Measurements from ENCODE around the gene CSPG4.
"Not testable (repeated sequence)": the region's sequence is repeated elsewhere in the genome, so short reads cannot be mapped to it uniquely, and the experiment has no call there.

Gene CSPG4

GRCh38 chr15:75703440-75704262, 9.0 kb downstream of the CSPG4 start:
- H3K4me3 Mint-ChIP-seq, H3K9me3 Mint-ChIP-seq, H3K36me3 Mint-ChIP-seq, H3K27me3 Mint-ChIP-seq, H3K4me1 Mint-ChIP-seq, H3K27ac Mint-ChIP-seq: not testable (repeated sequence)

GRCh38 chr15:75702436-75702835, 10.2 kb downstream of the CSPG4 start:
- Mint-ChIP-seq H3K36me3 (no peaks in the 10 kb centered on the region), H3K4me1 (no peaks in the 10 kb centered on the region), H3K4me3 (no peak overlapping the region), H3K9me3 (no peaks in the 10 kb centered on the region), H3K27me3 (no peaks in the 10 kb centered on the region), H3K27ac (peak overlapping the region; percentile 3)

- H3K4me3 Mint-ChIP-seq, H3K4me1 Mint-ChIP-seq, H3K36me3 Mint-ChIP-seq, H3K9me3 Mint-ChIP-seq, H3K27me3 Mint-ChIP-seq, H3K27ac Mint-ChIP-seq: not testable (repeated sequence)
Observed at GRCh38 chr15:75701071-75702003, 11.3 kb downstream of the CSPG4 start.

- H3K27me3 Mint-ChIP-seq, H3K36me3 Mint-ChIP-seq, H3K4me3 Mint-ChIP-seq, H3K27ac Mint-ChIP-seq, H3K9me3 Mint-ChIP-seq, H3K4me1 Mint-ChIP-seq: not testable (repeated sequence)
Observed at GRCh38 chr15:75699961-75700874, 12.4 kb downstream of the CSPG4 start.

GRCh38 chr15:75699517-75699916, 13.1 kb downstream of the CSPG4 start:
- H3K27me3 Mint-ChIP-seq, H3K4me3 Mint-ChIP-seq, H3K27ac Mint-ChIP-seq: not testable (repeated sequence)

GRCh38 chr15:75697974-75698747, 14.5 kb downstream of the CSPG4 start:
- not testable (repeated sequence) for H3K27me3 Mint-ChIP-seq, H3K4me3 Mint-ChIP-seq, H3K27ac Mint-ChIP-seq, H3K36me3 Mint-ChIP-seq, H3K4me1 Mint-ChIP-seq, H3K9me3 Mint-ChIP-seq

More at GRCh38 chr15:75699517-75699916, 13.1 kb downstream of the CSPG4 start:
- not testable (repeated sequence) for H3K36me3 Mint-ChIP-seq, H3K4me1 Mint-ChIP-seq, H3K9me3 Mint-ChIP-seq

GRCh38 chr15:75697523-75697922, 15.1 kb downstream of the CSPG4 start:
- no peaks in the 10 kb centered on the region for H3K27me3 Mint-ChIP-seq
- no peaks in the 10 kb centered on the region for H3K36me3 Mint-ChIP-seq
- H3K27ac Mint-ChIP-seq: peak overlapping the region; percentile 6
- no peaks in the 10 kb centered on the region for H3K9me3 Mint-ChIP-seq
- H3K4me1 Mint-ChIP-seq: peaks cover 7% of the 10 kb centered on the region
- H3K4me3 Mint-ChIP-seq: no peak overlapping the region

GRCh38 chr15:75696854-75697259, 15.8 kb downstream of the CSPG4 start:
- peaks cover 7% of the 10 kb centered on the region for H3K4me1 Mint-ChIP-seq
- no peak overlapping the region for H3K4me3 Mint-ChIP-seq
- no peaks in the 10 kb centered on the region for H3K36me3 Mint-ChIP-seq
- H3K9me3 Mint-ChIP-seq: no peaks in the 10 kb centered on the region
- H3K27me3 Mint-ChIP-seq: peaks cover 3% of the 10 kb centered on the region
- no peak overlapping the region for H3K27ac Mint-ChIP-seq

GRCh38 chr15:75696311-75696720, 16.3 kb downstream of the CSPG4 start:
- Mint-ChIP-seq H3K4me1 (peaks cover 7% of the 10 kb centered on the region), H3K27me3 (peaks cover 3% of the 10 kb centered on the region), H3K36me3 (no peaks in the 10 kb centered on the region), H3K4me3 (no peak overlapping the region), H3K9me3 (no peaks in the 10 kb centered on the region), H3K27ac (no peak overlapping the region)

GRCh38 chr15:75695634-75696310, 16.9 kb downstream of the CSPG4 start:
- H3K36me3 Mint-ChIP-seq: no peaks in the 10 kb centered on the region
- no peaks in the 10 kb centered on the region for H3K9me3 Mint-ChIP-seq
- no peak overlapping the region for H3K4me3 Mint-ChIP-seq
- peaks cover 7% of the 10 kb centered on the region for H3K4me1 Mint-ChIP-seq
- peaks cover 3% of the 10 kb centered on the region for H3K27me3 Mint-ChIP-seq
- peak overlapping the region; percentile 65 for H3K27ac Mint-ChIP-seq

GRCh38 chr15:75695220-75695619, 17.4 kb downstream of the CSPG4 start:
- Mint-ChIP-seq H3K27ac (no peak overlapping the region), H3K9me3 (no peaks in the 10 kb centered on the region), H3K36me3 (no peaks in the 10 kb centered on the region), H3K27me3 (peaks cover 3% of the 10 kb centered on the region), H3K4me3 (no peak overlapping the region), H3K4me1 (peaks cover 7% of the 10 kb centered on the region)

GRCh38 chr15:75694241-75695182, 18.1 kb downstream of the CSPG4 start:
- Mint-ChIP-seq H3K4me1 (peaks cover 7% of the 10 kb centered on the region), H3K4me3 (no peak overlapping the region), H3K36me3 (no peaks in the 10 kb centered on the region), H3K27me3 (peaks cover 3% of the 10 kb centered on the region), H3K9me3 (no peaks in the 10 kb centered on the region), H3K27ac (no peak overlapping the region)

- Mint-ChIP-seq H3K4me1 (peaks cover 7% of the 10 kb centered on the region), H3K36me3 (no peaks in the 10 kb centered on the region), H3K4me3 (no peak overlapping the region), H3K9me3 (no peaks in the 10 kb centered on the region), H3K27me3 (peaks cover 3% of the 10 kb centered on the region), H3K27ac (no peak overlapping the region)
Observed at GRCh38 chr15:75693501-75694240, 19.0 kb downstream of the CSPG4 start.

All from activated naive CD4-positive, alpha-beta T cell treated with anti-CD3 and anti-CD28 coated beads, Interleukin-2, amount 50 U/mL, for 24 hours (primary cell).